ENCODE data around the gene PDE4D.
"Not testable (repeated sequence)": the region's sequence is repeated elsewhere in the genome, so short reads cannot be mapped to it uniquely, and the experiment has no call there.

The PDE4D gene

DNA sequence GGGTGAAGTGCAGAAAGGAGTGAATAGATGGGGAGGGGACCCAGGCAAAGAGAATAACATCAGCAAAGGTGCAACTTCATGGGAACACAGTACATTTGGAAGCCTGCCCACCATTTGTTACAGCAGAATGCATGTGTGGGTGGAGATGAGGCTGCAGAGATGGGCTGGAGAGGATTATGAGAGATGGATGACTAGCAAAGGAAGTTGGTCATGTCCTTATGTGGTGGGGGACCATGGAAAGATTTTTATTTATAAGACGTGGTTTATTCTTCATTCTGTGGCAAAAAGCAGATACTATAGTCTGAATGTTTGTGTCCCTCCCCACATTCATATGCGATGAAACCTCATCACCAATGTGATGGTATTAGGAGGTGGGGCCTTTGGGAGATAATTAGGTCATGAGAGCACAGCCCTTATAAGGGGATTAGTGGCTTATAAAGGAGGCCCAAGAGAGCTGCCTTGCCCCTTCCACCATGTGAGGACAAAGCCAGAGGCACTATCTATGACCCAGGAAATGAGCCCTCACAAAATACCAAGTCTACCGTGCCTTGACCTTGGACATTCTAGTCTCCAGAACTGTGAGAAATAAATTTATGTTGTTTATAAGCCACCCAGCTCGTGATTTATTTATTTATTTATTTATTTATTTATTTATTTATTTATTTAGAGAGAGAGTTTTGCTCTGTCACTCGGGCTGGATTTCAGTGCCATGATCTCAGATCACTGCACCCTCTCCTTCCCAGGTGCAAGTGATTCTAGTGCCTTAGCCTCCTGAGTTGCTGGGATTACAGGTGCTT lies 827.0 kb downstream of the PDE4D start:
- no peak for DNase-seq (ENCODE audit: low spot score)

DNA sequence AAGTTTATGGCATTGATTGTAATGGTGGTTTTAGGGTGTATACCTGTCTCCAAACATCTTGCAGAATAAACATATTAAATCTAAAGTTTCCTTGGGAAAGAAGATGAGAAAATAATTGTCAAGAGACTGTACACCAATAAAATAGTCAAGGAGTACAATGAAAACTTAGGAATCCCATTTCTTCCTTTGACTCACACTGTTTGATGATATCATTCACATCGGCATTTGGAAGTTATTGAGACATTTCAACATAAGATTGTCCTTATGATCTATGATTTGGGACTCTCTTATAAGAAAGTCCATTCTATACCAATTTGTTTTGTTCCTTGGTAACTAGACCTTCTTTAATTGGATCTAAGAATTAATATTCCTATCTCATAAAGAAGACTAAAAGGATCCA lies 828.0 kb downstream of the PDE4D start:
- no peak for DNase-seq (ENCODE audit: low spot score)

DNA sequence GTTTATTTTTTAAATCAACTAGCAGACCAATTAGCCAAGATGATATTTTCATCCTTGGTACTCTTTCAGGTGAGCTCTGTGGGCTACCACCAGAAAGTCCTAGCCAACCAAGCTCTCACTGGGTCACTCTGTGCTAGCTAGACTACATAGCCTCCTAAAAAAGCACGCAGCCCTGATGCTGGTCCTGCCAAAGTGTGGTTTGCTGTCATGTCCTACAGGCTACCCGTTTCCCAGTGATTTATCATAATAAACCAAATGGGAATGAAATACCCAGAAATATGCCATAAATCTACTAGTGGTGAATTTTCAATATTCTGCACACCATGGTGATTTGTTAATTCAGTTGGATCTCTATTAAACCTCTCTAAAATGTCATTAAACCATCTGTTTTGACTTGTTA lies 829.2 kb downstream of the PDE4D start:
- no peak for DNase-seq (ENCODE audit: low spot score)

DNA sequence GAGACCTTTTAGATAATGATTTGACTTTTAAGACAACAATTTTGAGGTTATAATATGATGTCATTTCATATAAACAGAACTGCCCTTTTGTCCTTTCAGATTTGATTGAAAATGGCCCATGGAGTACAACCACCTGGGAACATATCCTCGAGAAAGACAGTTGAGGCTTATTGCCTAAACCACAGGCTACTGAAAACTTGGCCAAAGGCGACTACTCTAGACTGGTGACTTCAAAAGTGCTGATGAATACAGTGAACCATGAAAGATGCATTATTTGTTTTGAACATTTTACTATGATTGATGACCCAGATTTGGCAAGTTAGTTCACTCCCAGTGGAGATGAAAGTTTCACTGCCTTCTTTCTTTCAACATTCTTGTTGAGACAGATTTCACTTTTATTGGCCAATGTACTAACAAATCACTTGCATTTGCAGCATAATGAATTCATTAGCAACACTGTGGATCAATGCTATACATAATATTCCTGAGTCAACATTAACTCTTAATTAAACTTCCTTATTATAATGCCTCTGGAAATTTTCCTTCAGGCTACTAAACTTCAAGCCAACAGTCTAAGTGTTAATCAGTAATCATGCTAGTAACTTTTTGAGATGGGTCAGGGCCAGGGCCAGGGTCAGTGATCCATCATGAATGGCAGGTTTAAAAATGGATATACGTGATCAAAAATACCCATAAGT lies 830.4 kb downstream of the PDE4D start:
- DNase-seq (ENCODE audit: low spot score): no peak

DNA sequence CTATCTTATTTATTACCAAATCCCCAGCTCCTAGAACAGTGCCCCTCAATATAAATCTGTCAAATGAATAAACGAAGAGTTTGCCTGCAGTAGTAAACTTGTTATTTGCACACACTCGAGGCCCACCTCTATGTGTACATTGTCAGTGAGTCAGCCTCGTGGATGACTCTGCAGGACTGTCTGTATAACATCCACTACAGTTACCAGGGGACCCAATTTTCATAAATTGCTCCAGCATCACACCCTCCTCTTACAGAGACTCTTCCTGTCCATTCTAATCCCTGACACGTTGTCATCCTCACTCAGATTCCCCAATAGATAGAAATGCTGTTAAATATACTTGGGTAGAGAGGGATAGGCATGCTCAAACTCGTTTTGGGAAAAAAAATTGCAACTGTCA lies 832.1 kb downstream of the PDE4D start:
- DNase-seq (ENCODE audit: low spot score): no peak

DNA sequence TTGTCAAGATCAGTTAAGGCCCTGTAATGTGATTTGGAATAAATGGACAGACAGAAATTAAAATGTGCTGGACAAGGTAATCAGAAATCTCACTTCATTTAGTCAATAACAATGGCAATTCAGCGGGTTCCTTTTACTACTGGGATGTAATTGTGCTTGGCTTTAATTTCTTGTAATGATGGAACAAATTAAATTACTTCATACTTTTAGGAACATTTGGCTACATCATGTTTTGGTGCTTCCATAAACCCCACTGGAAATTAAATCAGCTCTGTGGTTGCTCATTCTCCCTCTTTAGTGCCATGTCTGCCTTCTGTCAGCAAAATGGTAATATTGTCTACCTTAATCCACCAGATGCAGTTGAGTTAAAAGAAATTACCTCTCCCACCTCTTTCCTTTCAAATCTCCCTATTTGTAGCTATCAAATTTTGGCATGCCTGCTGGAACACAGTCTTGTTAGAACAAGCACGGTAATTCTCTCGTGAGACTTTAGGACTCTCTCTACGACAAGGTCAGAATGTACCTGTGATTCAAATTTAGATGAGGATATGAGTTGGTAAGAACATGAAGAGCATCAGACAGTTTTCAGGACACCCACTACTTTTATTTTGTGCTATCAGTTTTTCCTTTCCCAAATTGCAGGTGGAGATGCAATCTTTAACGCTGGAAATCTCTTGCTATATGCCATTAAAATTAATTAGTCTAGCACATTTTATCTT lies 834.4 kb downstream of the PDE4D start:
- no peak for DNase-seq (ENCODE audit: low spot score)

DNA sequence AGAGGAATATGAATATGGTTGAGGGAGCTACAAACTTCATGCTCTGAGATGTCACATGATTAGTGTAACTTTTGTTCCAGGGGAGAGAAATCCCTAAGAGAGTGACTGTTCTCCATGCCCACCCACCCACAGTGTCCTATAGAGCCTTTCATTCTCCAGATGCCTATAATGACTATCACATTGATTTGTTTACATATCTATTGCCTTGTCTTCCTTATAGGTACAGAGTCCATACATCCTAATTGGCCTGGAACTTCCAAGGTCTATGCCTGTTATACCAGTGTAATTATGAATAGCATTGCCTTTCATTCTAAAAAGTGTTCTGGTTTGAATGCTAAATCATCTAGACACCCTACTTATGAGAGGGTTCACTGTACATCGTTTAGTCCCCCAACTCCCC lies 835.3 kb downstream of the PDE4D start:
- DNase-seq (ENCODE audit: low spot score): no peak

DNA sequence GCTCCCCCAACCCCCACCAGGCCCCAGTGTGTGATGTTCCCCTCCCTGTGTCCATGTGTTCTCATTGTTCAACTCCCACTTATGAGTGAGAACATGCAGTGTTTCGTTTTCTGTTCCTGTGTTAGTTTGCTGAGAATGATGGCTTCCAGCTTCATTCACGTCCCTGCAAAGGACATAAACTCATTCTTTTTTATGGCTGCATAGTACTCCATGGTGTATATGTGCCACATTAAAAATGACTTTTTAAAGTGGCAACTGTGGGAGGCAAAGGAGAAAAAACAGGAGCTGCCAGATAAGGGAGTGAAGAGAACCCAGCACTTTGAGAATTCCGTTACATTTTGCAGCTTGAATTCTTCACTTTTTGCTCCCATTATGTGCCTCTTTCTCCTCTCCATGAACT lies 836.9 kb downstream of the PDE4D start:
- not testable (repeated sequence) for DNase-seq (ENCODE audit: low spot score)

DNA sequence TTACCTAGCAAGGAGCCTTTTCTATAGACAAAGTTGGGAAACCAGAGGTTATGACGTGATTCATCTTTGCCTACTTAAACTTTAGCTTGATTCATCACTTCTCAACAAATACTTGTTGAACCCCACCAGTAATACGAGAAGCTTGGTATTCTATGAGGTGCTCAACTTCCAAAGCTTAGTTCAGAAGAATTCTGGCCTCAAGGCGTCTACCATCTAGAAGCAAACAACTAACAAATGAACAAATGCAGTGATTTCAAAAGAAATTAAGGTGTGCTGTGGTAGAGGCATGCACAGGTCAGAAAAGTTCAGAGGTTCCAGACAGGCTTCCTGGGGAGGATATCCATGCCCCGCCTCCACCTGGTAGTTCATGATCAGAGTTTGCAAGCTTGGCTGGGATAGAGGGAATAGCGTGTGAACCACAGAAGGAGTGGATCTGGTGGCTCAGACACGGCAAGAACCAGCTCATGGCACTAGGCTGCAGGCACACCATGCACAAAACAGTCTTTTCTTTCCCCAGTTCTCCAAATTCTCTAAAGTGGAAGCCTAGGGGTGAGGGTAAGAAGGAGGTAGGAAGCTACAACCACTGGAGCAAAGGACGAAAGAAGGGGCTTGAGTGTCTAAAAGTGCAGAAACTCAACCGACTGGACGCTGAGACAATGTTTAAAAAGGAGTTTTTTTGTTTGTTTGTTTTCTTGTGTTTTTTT lies 837.6 kb downstream of the PDE4D start:
- DNase-seq (ENCODE audit: low spot score): no peak

DNA sequence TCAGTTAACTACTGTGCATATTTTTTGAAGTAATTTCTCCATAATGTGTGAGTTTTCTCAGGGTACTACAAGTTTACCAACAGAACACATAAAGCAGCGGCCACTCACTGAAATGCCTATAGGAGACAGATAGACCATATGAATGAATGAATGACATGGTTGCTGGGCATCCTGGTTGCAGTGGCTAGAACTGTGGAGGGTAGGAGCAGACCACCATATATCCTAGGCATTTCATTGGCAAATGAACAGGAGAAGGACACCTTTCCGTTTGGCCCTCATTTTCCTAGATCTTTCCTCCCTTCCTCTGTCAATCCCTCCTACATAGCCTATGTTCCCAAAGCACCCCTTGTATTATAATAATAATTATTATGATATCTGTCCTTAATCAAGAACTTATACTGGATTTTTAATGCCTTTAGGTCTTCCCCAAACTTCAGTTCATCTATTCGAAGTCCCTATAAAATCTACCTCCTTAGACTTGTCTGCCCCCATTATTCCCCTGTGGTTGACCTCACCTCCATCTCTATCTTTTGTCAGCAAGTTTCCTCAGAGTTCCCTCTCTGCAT lies 838.5 kb downstream of the PDE4D start:
- DNase-seq (ENCODE audit: low spot score): no peak

DNA sequence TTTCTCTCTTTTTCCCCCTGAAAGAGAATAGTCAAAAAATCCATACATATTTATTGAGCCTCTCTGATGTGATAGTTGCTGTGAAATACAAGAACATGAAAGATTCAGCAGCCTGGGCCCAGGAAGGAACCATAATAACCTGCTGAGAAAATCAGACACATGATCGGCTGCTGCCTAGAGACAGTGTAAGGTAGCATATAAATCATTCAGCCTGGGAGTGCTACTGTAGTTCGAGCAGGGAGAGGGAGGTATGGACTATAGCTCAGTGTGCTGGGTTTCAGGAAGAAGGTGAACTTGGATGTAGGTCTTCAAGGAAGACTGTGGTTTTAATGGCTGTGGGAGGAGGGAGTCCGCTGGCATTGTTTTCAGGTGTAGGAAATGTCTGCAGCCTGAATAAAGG lies 841.6 kb downstream of the PDE4D start:
- no peak for DNase-seq (ENCODE audit: low spot score)

DNA sequence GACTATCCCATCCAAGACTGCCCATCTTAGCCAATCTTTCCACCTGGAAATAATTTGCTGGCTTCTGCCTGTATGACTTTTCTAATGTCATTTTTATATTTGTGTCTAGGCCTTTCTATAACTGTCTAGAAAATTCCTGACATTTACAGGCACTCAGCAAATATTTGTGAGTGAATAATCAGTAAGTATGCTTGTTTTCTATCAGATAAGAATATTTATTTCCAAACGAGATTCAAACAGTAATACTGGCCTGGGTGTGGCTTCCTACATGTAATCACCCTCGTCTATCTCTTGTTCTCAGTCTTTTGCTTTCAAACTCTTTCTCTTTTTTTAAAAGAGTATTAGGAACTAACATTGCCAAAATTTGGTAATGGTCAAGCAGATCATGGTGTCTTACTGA lies 844.4 kb downstream of the PDE4D start:
- no peak for DNase-seq (ENCODE audit: low spot score)

DNA sequence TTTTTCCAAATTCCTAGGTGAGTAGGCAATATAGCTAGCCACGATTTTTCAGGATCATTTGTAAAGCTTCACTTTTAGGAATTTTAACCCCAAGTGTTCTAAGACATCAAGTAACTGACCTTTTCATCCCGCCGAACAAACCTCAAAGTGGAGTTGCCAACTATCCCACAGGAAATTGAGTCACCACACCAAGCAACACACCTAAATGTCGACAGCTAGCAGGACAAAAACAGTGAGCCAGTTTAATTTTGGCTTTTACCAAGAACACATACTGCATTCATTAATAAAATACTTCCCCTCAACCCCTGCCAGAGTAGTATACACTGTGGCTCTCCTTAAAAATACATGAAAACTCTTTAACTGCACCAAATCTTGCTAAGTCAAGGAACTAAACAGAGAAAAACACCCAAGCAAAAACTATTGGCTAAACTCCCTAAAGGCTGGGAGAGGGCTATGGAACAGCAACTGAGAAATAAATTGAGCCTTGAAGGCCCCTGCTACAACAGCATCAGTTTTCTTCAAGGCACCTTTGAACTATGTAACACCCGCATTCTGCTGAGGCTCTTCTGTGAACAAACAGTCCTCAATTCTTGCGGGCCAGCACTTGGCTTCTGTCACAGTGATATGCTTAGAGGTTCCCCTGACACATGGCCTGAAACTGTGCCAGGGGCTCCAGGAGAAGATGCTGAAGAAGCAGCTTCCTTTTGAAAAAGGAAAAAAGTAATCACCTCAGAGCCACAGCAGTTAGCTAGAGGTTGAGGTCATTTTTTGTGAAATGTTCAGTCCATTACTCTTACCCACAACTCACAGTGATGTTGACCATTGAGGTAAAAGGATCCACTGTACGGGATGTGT lies 851.1 kb downstream of the PDE4D start:
- no peak for DNase-seq (ENCODE audit: low spot score)

DNA sequence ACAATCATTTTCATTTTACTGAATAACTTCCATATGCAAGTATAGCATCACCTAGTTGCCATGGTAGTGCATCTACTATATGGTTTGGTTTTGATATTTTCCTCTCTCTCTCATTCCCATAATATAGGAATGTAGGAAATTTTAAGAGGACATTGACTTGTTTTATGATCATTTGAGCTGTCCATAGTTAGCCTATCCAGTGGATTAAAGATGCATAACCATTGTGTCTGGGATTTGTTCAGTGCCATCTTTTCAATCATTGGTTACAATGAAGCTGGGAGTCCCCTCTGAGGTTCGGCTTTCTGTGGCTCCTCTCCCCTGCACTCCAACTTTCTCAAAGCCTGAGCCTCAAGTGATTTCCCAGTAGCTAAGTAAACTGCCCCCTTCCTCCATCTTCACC lies 852.2 kb downstream of the PDE4D start:
- DNase-seq (ENCODE audit: low spot score): no peak

DNA sequence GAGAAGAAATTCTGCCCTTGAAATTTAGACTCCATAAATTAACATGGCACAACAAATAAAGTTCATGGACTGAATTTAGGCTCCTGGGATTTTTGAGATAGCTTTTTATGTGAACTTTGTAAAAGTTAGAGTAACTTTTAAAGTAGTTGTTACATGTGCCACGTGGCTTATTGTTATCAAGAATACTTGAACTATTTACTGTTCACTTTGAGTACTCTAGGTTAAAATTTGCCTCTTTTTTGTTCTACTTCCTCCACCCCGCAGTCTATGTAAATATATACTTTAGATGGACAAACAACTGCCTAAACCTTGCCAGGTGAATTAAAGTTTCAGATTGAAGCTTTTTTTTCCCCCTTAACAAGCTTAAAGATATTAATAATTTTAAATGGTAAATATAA lies 852.7 kb downstream of the PDE4D start:
- DNase-seq (ENCODE audit: low spot score): no peak

DNA sequence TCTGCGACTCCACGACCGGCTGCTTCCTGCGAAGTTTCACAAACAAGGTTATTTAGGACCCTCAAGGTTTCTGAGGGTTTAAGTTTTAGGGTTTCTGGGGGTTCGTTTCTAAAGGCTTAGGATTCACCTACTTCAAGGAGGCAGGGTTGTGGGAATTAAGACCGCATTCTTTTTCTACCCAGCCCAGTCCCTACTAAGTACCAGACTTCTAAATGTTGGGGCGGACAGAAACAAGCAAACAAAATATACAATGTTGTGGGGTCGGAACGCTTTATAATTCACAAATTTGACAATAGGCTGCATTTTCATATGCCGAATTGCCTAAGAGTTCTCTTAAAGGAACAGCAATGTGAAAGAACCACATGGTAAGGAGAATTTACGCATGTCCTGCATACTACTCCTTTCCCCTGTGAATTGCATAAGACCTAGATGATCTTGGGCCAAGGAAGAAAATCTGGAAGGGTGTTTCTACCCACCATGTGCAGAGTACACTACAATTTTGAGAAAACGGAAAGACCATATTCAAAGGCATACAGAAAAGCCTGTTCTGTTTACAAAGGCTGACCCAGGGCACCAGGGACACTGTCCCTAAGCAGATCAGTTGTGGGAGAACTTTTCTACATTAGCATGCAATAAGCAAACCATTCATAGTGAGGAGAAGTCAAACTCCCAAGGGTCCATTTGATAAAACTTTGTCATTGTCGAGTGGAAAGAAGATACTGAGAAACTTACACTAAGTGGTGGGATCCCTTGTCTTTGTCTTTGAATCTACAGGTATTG lies 853.3 kb downstream of the PDE4D start:
- no peak for DNase-seq (ENCODE audit: low spot score)

DNA sequence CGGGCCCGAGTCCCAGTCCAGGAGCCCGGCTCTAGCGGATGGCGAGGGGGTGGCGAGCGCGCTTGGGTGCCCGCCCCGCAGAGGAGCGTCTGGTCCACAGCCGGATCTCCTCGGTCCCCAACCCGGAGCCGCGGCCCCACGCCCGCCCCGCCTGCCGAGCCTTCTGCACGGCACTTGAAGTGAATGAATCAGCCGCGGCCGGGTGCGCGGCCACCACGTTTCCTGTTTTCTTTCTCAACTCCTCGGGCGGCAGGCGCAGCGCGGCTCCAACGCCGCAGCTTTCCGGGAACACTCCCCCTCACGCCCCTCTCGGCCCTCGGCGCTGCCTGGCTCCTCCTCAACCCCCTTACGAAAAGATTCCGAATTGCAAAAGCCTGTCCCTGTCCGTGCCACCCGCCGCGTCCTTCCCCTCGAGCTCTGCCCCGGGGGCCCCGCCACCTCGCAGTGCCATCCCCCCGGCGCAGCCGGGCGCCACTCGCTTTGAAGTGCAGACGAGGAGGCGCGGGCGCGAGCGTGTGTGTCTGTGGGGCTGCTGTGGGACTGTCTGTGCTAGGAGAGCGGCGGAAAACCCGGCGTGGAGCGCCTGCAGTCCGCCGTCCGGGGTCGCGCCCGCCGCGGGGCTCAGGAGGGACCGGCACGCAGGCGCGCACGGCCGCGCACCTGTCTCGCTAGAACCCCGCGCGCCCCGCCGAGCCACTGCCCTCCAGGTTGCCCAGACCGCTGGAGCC lies 854.1 kb downstream of the PDE4D start:
- peak; percentile 38 for DNase-seq (ENCODE audit: low spot score)

DNA sequence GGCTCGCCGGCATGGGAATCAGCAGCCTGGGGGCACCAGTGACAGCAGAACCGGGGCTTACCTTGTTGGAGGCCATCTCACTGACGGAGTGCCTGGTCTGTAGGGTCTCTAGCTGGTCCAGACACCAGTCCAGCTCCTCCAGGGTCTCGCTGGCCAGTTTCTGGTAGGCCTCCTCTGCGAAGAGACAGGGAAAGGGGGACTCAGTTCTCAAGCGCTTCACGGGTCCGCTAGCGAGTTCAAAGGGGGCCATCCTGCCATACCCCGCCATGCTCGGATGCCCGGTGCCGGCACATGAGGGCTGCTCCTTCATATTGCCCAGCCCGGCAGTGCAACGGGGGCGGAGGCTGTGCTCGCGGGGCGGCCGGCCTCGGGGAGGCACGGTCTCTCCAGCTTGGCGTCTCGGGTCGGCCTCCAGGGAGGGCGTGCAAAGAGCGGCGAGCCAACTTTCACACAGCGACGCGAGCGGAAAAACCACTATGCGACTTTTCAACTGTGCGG lies 854.7 kb downstream of the PDE4D start:
- no peak for DNase-seq (ENCODE audit: low spot score)
